ENCODE results near the gene CDK11B.
"Not testable (repeated sequence)": the region's sequence is repeated elsewhere in the genome, so short reads cannot be mapped to it uniquely, and the experiment has no call there.

Gene CDK11B

GRCh38 chr1:1669468-1670440 lies 10.9 kb upstream of the CDK11B start:
- FAIRE-seq (no peak), DNase-seq (ENCODE audit: insufficient read length, low spot score) (no peak)
- no peak for TF ChIP-seq PAX5 (IDR thresholded peaks at IDR 0.05; ENCODE audit: insufficient read depth, low read length, severe bottlenecking)
- no peak for TF ChIP-seq SPI1 (IDR thresholded peaks at IDR 0.05; ENCODE audit: low read depth, low read length)
- no peak for TF ChIP-seq POLR2A (IDR thresholded peaks at IDR 0.05; ENCODE audit: low read depth, low read length)
- no peak for TF ChIP-seq POLR2AphosphoS5 (IDR thresholded peaks at IDR 0.05; ENCODE audit: low read depth, low read length)
- TF ChIP-seq POU2F2 (IDR thresholded peaks at IDR 0.05; ENCODE audit: low read depth, low read length) = no peak
- TF ChIP-seq TAF1 (IDR thresholded peaks at IDR 0.05; ENCODE audit: low read depth, low read length) = no peak

GRCh38 chr1:1666526-1666925 lies 7.7 kb upstream of the CDK11B start:
- FAIRE-seq = no peak
- no peak for DNase-seq (ENCODE audit: insufficient read length, low spot score)
- no peak for TF ChIP-seq PAX5 (IDR thresholded peaks at IDR 0.05; ENCODE audit: insufficient read depth, low read length, severe bottlenecking)

- FAIRE-seq = no peak
- DNase-seq (ENCODE audit: insufficient read length, low spot score) = no peak
- no peak for TF ChIP-seq TAF1 (IDR thresholded peaks at IDR 0.05; ENCODE audit: low read depth, low read length)
- no peak for TF ChIP-seq POU2F2 (IDR thresholded peaks at IDR 0.05; ENCODE audit: low read depth, low read length)
- TF ChIP-seq POLR2AphosphoS5 (IDR thresholded peaks at IDR 0.05; ENCODE audit: low read depth, low read length) = no peak
- TF ChIP-seq PAX5 (IDR thresholded peaks at IDR 0.05; ENCODE audit: insufficient read depth, low read length, severe bottlenecking) = no peak
Measured at GRCh38 chr1:1665815-1666251, 7.0 kb upstream of the CDK11B start.

- FAIRE-seq = no peak
- no peak for DNase-seq (ENCODE audit: insufficient read length, low spot score)
- TF ChIP-seq TAF1 (IDR thresholded peaks at IDR 0.05; ENCODE audit: low read depth, low read length) (no peak), POLR2AphosphoS5 (IDR thresholded peaks at IDR 0.05; ENCODE audit: low read depth, low read length) (no peak), POU2F2 (IDR thresholded peaks at IDR 0.05; ENCODE audit: low read depth, low read length) (no peak), PAX5 (IDR thresholded peaks at IDR 0.05; ENCODE audit: insufficient read depth, low read length, severe bottlenecking) (no peak), SPI1 (IDR thresholded peaks at IDR 0.05; ENCODE audit: low read depth, low read length) (no peak), POLR2A (IDR thresholded peaks at IDR 0.05; ENCODE audit: low read depth, low read length) (no peak)
Measured at GRCh38 chr1:1664941-1665814, 6.4 kb upstream of the CDK11B start.

- not testable (repeated sequence) for DNase-seq (ENCODE audit: insufficient read length, low spot score); FAIRE-seq
Measured at GRCh38 chr1:1664318-1664717, 5.5 kb upstream of the CDK11B start.

GRCh38 chr1:1662830-1663560 lies 4.2 kb upstream of the CDK11B start:
- not testable (repeated sequence) for DNase-seq (ENCODE audit: insufficient read length, low spot score); FAIRE-seq

GRCh38 chr1:1662392-1662791 lies 3.6 kb upstream of the CDK11B start:
- not testable (repeated sequence) for DNase-seq (ENCODE audit: insufficient read length, low spot score); FAIRE-seq

- not testable (repeated sequence) for DNase-seq (ENCODE audit: insufficient read length, low spot score); FAIRE-seq
Measured at GRCh38 chr1:1648265-1648664, 10.5 kb downstream of the CDK11B start.

- not testable (repeated sequence) for DNase-seq (ENCODE audit: insufficient read length, low spot score); FAIRE-seq
Measured at GRCh38 chr1:1647567-1648241, 11.1 kb downstream of the CDK11B start.

- peak; percentile 81 for FAIRE-seq
Measured at GRCh38 chr1:1646326-1646725, 12.5 kb downstream of the CDK11B start.

GRCh38 chr1:1640711-1641461 lies 17.9 kb downstream of the CDK11B start:
- DNase-seq (ENCODE audit: insufficient read length, low spot score); FAIRE-seq: not testable (repeated sequence)

More at GRCh38 chr1:1646326-1646725, 12.5 kb downstream of the CDK11B start:
- not testable (repeated sequence) for DNase-seq (ENCODE audit: insufficient read length, low spot score)

GRCh38 chr1:1640081-1640480 lies 18.7 kb downstream of the CDK11B start:
- DNase-seq (ENCODE audit: insufficient read length, low spot score); FAIRE-seq: not testable (repeated sequence)

GRCh38 chr1:1639368-1639767 lies 19.4 kb downstream of the CDK11B start:
- not testable (repeated sequence) for DNase-seq (ENCODE audit: insufficient read length, low spot score); FAIRE-seq

GRCh38 chr1:1638528-1638927 lies 20.3 kb downstream of the CDK11B start:
- not testable (repeated sequence) for FAIRE-seq; DNase-seq (ENCODE audit: insufficient read length, low spot score)

- FAIRE-seq; DNase-seq (ENCODE audit: insufficient read length, low spot score): not testable (repeated sequence)
Measured at GRCh38 chr1:1637479-1637875, 21.3 kb downstream of the CDK11B start.

Data from GM12891 (cell line).